Measurements from ENCODE around the gene AMER2.
A peak's percentile ranks its signal among the peaks of the same experiment; 100 is the strongest.

AMER2 gene

GRCh38 chr13:25151626-25152195 is 20.4 kb downstream of the AMER2 start:
- no peak for DNase-seq (ENCODE audit: low spot score)

GRCh38 chr13:25149711-25150110 is 22.4 kb downstream of the AMER2 start:
- peak; percentile 53 for DNase-seq (ENCODE audit: low spot score)

GRCh38 chr13:25148402-25148771 is 23.7 kb downstream of the AMER2 start:
- no peak for DNase-seq (ENCODE audit: low spot score)

DNA sequence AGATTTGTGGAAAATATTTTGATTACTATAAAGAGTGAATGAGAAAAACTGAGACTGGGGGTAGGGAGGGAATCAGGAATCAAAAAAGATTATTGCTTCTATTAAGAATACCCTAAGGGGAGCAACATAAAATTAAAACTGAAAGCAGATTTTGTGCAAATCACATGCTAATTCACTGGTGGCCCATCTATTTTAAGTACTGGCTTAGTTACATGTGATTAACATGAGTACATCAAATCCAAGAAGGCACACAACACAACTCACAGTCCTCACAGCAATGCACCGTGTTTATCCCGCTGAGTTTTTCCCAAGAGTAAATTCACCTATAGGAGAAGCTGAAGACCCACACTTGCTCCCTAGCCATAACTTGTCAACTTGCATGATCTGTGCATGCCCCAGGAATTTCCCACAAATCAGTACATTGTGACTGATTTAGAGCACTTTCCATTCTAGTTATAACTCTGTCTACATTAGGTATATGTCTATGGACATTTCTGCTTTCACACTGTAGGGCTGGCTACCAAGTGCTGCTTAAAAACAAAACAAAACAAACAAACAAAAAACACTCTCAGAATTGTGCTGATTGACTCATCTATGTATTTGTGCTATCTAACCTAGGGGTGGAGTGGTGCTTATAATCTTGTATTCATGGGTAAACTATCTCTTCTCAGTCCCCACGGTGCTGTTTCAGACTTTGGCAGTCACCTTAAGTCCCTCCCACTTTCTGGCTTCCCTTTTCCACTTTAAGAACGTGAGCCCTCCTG is 24.3 kb downstream of the AMER2 start:
- DNase-seq (ENCODE audit: low spot score): no peak

DNA sequence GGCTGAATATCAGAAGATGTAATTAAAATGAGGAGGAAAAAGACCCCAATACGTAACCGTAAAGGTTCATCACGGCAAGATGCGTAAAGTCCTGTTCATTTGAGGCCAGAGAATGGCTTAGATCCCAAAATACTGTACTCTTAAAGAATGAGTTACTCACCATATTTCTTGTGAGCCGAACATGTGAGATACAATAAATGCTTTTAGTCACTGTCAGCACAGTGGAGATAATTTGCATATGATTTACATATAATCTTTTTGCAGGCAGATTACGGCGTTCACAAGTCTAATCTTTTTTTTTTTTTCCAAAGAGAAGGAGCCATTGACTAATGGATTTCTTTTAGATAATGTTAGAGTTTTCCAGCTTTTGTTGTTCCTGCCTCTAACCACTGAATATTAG is 28.4 kb downstream of the AMER2 start:
- no peak for DNase-seq (ENCODE audit: low spot score)

- no peak for DNase-seq (ENCODE audit: low spot score)
These were observed 31.0 kb downstream of the AMER2 start for GRCh38 chr13:25141042-25141441.

- no peak for DNase-seq (ENCODE audit: low spot score)
These were observed 34.3 kb downstream of the AMER2 start for GRCh38 chr13:25137788-25138115.

DNA sequence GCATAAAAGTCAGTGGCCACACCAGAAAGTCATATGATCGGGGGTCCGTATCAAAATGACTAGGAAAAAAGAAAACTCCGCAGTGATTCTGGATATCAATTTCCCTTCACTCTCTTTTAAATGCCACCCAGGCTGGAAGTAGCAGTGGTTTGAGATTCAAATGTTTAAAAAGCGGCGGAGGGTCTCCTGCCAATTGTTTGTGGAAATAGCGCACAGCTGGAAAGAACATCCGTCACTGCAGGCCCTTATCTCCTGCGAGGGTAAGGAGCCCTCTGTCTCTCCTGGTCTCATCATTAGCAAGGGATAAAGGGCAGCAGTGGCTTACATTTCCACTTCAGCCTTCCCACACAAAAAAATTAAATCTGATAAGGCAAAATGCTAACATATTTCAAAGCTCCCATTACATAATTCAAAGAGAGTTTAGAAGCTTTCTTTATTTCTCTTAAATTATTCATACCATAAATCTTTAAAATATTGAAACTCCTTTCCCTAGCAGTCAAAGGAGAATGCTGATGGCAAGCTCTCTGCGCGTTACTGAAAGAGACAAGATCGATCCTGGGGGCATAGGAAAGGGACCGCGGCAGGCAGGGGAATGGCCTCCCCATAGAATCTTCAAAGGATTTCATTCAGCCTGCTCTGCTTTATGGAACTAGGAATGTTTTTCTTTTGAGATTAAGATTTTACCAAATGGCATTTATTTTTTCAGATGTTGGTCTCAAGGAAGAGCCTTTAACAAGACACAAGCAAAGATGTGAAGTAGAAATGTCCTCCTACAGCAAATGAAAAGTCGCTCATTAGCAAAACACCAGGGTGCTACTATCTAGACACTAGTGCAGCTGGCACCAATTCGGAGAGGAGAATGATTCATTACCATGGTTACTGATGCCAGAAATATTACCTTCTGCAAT is 35.0 kb downstream of the AMER2 start:
- DNase-seq (ENCODE audit: low spot score): peak; percentile 63

DNA sequence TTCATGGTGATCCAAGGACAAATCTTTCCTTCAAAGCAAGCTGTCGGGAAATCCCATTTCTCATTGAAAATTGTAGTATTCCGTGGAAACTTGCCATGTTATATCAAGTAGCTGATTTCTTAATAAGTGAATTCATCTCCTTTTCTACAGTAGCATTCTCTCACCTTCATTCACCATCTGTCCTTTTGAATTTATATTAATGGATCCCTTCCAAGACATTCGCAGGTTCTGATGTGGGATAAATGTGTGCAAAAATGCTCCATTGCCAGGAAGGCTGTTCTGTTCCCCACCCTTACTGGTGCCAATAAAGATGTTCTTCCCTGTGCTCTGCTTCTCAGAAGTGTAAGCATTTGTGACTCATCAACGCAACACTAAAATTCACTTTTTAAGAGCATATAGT is 36.2 kb downstream of the AMER2 start:
- no peak for DNase-seq (ENCODE audit: low spot score)

DNA sequence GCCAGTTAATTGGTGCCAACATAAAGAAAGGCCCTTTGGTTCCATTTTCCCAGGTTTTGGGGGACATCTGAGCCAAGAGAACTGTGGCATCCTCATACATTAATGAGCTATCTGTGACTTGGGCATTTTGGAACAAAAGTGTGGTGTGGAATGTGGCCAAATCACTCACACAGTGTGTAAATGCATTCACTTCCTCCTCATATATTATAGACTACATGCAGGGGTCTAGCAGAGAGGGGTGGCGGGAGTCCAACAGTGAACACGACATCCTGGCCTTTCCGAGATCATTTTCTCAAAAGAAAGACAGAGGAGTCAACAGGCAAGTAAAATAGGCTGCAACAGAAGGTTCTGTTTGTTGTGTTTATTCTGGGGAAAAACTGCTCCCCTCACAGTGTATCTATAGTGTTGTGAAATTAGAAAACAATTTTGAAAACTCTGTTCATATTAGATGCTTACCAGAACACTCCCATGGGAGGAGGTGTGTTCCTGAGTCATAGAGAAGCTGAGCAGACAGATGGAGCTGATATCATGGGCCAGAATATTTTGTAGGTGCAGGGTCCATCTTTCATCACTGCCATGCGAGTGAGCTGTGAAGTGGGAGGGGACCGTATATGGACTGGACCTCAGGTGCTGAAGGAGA is 39.2 kb downstream of the AMER2 start:
- no peak for DNase-seq (ENCODE audit: low spot score)

DNA sequence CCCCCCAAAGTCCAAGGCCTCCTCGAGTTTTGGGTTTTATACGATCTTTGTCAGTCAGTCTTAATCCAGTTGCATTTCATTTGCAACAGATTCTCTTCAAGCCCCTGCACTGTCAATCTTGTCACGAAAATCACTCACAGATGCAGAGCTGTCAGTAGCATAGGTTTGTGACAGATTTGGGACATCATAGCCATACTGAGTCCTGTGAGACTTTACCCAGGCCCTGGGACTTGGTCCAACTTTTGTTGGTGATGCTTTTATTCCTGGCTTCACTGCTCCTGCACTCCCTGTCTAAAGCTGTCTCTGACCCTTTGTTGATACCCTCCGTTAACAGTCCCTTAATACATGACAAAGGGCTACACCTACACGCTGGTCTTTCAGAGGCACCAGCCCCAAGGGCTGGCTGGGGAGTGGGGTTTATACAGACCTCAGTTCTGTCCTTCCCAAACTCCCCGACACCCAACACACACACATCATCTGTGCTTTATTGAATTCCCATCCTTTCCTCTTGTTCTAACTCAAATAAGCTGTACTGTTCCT is 40.1 kb downstream of the AMER2 start:
- DNase-seq (ENCODE audit: low spot score): no peak

GRCh38 chr13:25130944-25131343 is 41.1 kb downstream of the AMER2 start:
- DNase-seq (ENCODE audit: low spot score): no peak

DNA sequence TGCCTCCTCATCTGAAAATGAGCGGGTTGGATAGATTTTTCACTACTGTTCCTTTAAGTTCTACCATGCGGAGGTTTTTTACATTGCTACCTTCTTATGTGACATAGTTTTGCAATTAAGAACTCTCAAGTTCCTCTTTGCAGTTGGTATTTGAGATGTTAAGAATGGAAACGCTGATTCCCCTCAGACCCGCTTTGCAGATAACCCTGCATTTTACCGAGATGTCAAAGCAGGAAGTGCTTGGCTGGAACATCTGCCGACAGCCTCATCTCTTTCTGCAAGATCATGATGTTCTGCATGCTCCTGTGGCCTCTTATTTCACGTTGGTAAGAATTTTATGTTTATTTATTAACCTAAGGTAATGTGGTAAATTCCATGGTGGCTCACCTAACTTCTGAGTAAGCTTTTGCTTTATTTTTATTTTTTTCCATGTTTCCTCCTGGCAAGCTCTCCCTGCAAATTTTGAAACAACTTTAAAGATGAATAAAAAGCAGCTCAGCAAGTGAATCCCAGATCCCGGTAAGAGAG is 53.6 kb downstream of the AMER2 start:
- no peak for DNase-seq (ENCODE audit: low spot score)

GRCh38 chr13:25117312-25117711 is 54.8 kb downstream of the AMER2 start:
- DNase-seq (ENCODE audit: low spot score): no peak

DNA sequence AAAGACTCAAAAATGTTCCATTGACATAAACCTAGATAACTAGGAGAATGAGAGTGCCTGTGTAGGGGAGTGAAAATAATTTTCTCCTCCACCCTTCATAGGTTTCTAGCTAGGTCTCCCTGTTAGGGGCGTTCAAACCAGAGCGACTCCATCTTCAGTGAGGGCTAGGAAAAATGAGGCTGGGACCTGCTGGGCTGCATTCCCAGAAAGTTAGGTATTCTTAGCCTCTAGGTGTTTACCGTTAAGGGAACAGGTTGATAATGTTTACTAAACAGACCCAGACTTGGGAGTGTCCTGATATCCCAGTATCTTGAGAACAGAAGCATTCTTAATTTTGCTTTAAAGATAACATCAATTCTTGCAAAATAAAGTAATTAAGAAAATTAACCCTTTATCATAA is 56.0 kb downstream of the AMER2 start:
- no peak for DNase-seq (ENCODE audit: low spot score)

DNA sequence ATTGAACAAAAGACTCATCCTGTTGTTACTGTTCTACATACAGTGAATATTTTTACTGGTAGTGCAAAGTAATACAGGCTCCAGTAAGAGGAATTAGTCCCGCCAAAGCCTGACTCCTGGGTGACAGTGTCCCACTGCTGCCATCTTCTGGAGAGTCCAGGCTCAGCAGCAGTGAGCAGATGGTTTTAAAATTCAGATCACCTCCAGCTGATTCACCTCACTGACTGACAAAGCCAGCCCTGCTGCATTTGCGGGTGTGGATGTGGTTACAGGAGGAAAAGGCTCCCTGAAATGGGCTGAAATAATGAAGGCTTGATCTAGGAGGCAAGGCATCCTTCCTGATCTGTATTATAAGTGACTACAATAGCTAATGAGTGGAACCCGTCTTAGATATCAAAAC is 57.9 kb downstream of the AMER2 start:
- DNase-seq (ENCODE audit: low spot score): peak; percentile 93

DNA sequence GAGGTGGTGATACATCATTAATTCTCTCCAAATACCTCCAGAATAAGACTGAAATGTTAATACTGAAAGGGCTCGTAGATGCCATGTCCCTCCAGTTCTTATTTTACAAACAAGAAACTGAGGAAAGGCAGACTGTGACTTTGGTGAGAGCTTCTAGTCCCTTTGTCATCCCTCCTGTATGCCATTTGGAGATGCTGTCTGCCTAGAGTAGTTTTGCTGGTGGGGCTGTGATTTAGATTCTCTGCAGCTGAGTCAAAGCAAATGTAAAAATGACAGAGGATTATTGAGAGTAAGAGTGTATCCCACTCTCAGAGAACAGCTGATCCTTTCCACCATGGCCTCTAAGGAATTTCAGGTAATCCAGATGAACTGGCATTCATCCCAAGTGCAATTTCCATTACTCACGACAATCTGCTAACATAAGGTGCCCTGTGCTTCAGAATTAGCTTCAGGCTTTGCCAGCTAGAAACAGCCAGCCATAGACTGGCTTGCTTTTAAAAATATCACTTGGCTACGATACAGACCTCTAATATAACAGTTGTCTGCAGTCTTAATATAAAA is 59.3 kb downstream of the AMER2 start:
- DNase-seq (ENCODE audit: low spot score): peak; percentile 61
